Measurements from ENCODE around the gene IRF5. TPM values are rescaled to one million over a fixed set of nuclear protein-coding genes. Genes with fewer than 3 reads are reported as not detected.
"Not testable (repeated sequence)": the region's sequence is repeated elsewhere in the genome, so short reads cannot be mapped to it uniquely, and the experiment has no call there.

IRF5 gene
- total RNA-seq, 4 donors from 2014 or later, result 13.5 to 23.4 (median 15.6) TPM

DNA sequence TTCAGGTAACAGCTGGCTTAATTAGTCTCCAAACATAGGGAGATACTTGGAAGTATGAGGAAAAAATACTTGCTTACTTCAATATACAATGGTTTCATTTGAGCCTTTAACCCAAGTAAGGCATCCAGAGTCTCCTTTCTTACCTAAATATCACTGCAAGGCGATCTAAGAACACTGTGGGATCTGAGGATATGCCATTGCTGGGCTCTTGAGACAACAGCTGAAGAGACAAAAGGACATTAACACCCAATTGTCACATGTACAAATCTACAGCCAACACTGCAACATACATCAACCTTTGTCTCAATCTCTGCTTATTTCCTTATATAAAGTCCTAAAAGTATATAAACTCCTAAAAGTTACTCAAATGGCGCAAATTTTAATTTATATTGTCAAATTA lies 44.4 kb downstream of the IRF5 start:
- intact Hi-C loops (cut with DNase I; ENCODE audit: low total_unique reads), result no loop called here
- H3K4me3 ChIP-seq (ENCODE audit: low read depth, poor library complexity, severe bottlenecking), result no peak overlapping the region
- no peak for DNase-seq (ENCODE audit: low spot score in 2 of 2)
- no peak for TF ChIP-seq POLR2A (IDR thresholded peaks at IDR 0.05)
- TF ChIP-seq, protein P1, sequence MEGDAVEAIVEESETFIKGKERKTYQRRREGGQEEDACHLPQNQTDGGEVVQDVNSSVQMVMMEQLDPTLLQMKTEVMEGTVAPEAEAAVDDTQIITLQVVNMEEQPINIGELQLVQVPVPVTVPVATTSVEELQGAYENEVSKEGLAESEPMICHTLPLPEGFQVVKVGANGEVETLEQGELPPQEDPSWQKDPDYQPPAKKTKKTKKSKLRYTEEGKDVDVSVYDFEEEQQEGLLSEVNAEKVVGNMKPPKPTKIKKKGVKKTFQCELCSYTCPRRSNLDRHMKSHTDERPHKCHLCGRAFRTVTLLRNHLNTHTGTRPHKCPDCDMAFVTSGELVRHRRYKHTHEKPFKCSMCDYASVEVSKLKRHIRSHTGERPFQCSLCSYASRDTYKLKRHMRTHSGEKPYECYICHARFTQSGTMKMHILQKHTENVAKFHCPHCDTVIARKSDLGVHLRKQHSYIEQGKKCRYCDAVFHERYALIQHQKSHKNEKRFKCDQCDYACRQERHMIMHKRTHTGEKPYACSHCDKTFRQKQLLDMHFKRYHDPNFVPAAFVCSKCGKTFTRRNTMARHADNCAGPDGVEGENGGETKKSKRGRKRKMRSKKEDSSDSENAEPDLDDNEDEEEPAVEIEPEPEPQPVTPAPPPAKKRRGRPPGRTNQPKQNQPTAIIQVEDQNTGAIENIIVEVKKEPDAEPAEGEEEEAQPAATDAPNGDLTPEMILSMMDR (IDR thresholded peaks at IDR 0.05), result no peak
- 96 to 100% methylated on average over 2 of the region's 2 CpGs for WGBS, 2 donors

- no peak for TF ChIP-seq POLR2A (IDR thresholded peaks at IDR 0.05)
- TF ChIP-seq, protein P1 (IDR thresholded peaks at IDR 0.05), result no peak
- no peak overlapping the region for H3K4me3 ChIP-seq (ENCODE audit: low read depth, poor library complexity, severe bottlenecking)
- intact Hi-C loops (cut with DNase I; ENCODE audit: low total_unique reads), result no loop called here
- DNase-seq (ENCODE audit: low spot score in 2 of 2), result no peak
These were observed 47.9 kb downstream of the IRF5 start for GRCh38 chr7:128985660-128986059.

DNA sequence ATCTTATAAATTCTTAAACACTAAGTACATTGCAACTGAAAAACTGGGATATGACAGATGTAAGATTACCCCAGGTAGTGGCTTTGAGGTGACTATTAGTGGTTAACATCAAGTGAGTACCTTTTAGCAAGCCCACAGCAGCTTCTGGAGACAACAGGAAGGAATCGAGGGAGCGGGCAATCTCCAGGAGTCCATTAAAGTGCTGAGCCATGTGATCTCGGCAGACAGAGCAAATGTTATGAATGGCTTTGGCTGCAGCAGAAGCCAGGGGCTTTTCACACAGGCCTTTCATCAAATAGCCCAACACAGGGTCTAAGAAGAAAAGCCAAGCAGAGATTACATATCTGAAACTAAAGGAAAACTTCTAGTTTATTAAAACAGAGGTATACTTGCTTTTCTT lies 48.9 kb downstream of the IRF5 start:
- H3K4me3 ChIP-seq (ENCODE audit: low read depth, poor library complexity, severe bottlenecking), result no peak overlapping the region
- no peak for DNase-seq (ENCODE audit: low spot score in 2 of 2)
- TF ChIP-seq POLR2A (IDR thresholded peaks at IDR 0.05), result no peak
- intact Hi-C loops (cut with DNase I; ENCODE audit: low total_unique reads), result no loop called here
- WGBS, 2 donors, result 78 to 88% methylated on average over 3 of the region's 3 CpGs

DNA sequence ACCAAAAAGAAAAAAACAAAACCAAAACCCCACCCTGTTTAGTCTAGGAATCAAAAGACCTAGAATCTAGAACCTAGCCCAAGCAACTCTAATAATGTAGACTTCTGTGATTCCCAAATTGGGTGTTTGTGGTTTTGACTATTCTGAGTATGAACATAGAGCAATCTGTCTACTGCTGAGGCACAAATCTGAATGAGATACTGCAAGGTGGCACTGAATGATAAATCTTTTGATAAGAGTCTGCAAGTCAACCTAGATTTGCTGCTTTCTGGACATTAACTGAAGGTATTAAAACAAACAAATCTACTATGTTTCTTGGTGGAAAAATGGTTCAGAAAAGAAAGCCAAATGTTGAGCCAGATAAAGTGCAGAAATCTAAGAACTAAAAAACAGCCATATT lies 50.6 kb downstream of the IRF5 start:
- no peak overlapping the region for H3K4me3 ChIP-seq (ENCODE audit: low read depth, poor library complexity, severe bottlenecking)
- TF ChIP-seq, protein P1 (IDR thresholded peaks at IDR 0.05), result no peak
- no peak for TF ChIP-seq POLR2A (IDR thresholded peaks at IDR 0.05)
- intact Hi-C loops (cut with DNase I; ENCODE audit: low total_unique reads), result no loop called here
- no peak for DNase-seq (ENCODE audit: low spot score in 2 of 2)

- intact Hi-C loops (cut with DNase I; ENCODE audit: low total_unique reads), result no loop called here
- TF ChIP-seq, protein P1 (IDR thresholded peaks at IDR 0.05), result no peak
- no peak for TF ChIP-seq POLR2A (IDR thresholded peaks at IDR 0.05)
- WGBS, 2 donors, result 80 to 85% methylated on average over 9 of the region's 9 CpGs
- H3K4me3 ChIP-seq (ENCODE audit: low read depth, poor library complexity, severe bottlenecking), result no peak overlapping the region
- no peak for DNase-seq (ENCODE audit: low spot score in 2 of 2)
These were observed 52.2 kb downstream of the IRF5 start for GRCh38 chr7:128989961-128990360.

DNA sequence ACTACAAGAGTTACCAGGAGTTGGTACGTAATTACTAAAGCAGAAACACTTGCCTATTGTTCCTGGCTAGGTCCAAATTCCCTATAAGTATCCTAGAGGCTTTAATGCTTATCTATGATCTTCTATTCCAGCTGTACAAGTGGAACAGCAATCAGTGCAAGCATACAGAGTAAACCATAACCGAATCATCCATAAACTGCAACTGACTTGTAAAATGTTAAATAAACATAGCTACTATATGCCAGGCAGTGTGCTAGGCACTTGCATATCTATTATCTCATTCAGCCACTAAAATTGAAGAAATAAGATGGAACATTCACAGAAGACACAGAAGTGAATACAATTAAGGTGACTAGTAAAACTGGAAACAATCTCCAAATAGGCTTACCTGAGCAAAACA lies 55.7 kb downstream of the IRF5 start:
- DNase-seq (ENCODE audit: low spot score in 2 of 2), result no peak
- H3K4me3 ChIP-seq (ENCODE audit: low read depth, poor library complexity, severe bottlenecking), result no peak overlapping the region
- WGBS, 2 donors, result 95 to 97% methylated on average over 2 of the region's 2 CpGs
- TF ChIP-seq, protein P1 (IDR thresholded peaks at IDR 0.05), result no peak
- TF ChIP-seq POLR2A (IDR thresholded peaks at IDR 0.05), result no peak
- intact Hi-C loops (cut with DNase I; ENCODE audit: low total_unique reads), result no loop called here

DNA sequence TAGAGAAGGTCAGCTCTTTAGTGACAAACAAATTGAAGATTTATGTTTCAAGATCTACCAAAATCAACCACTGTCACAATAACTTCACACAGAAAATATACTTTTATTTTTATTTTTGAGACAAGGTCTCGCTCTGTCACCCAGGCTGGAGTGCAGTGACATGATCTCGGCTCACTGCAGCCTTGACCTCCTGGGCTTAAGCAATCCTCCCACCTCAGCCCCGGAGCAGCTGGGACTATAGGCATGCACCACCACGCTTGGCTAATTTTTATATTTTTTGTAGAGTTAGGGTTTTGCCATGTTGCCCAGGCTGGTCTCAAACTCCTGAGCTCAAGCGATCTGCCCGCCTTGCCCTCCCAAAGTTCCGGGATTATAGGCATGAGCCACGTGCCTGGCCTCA lies 56.8 kb downstream of the IRF5 start:
- intact Hi-C loops (cut with DNase I; ENCODE audit: low total_unique reads), result not testable (repeated sequence)
- 96 to 98% methylated on average over 8 of the region's 8 CpGs for WGBS, 2 donors

More for the DNA sequence above, 56.8 kb downstream of the IRF5 start:
- not testable (repeated sequence) for H3K4me3 ChIP-seq (ENCODE audit: low read depth, poor library complexity, severe bottlenecking); DNase-seq (ENCODE audit: low spot score in 2 of 2)
